PC-9 (cell line): ENCODE data around the gene S100A14.

Experiments
- EZH2 ChIP-seq: fragments of 200-600 bp; sonication (generic); IDR thresholded peaks from 2 replicates; pipeline ENCODE4 v1.8.0; 2017; ENCODE audit warnings: antibody characterized with exemption, low read depth
- TF ChIP-seq, protein P1 (sequence below): fragments of 200-600 bp; sonication (generic); conservative IDR thresholded peaks from 2 replicates; pipeline ENCODE4 v1.6.1; 2017; ENCODE audit warnings: mixed run types, antibody characterized with exemption, mild to moderate bottlenecking, moderate library complexity

DNA sequence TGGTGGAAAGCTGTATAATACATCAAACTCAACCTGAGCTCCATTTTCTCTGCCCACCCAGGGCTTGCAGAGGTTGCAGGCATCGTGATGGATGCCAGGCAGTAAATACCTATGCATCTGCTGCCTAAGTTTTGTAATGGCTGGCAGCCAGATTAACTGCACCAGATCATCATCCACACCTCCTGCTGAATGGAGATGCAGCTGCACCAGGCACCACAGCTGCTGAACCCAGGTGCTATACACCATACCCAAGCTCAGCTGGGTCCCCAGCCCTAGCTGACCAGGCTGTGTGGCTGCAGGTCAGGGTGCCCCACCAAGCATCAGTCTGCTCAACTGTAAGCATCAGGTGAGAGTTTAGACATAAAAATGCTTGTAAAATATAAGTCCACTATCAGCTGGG, 35.6 kb upstream of the S100A14 start:
- TF ChIP-seq, protein P1, sequence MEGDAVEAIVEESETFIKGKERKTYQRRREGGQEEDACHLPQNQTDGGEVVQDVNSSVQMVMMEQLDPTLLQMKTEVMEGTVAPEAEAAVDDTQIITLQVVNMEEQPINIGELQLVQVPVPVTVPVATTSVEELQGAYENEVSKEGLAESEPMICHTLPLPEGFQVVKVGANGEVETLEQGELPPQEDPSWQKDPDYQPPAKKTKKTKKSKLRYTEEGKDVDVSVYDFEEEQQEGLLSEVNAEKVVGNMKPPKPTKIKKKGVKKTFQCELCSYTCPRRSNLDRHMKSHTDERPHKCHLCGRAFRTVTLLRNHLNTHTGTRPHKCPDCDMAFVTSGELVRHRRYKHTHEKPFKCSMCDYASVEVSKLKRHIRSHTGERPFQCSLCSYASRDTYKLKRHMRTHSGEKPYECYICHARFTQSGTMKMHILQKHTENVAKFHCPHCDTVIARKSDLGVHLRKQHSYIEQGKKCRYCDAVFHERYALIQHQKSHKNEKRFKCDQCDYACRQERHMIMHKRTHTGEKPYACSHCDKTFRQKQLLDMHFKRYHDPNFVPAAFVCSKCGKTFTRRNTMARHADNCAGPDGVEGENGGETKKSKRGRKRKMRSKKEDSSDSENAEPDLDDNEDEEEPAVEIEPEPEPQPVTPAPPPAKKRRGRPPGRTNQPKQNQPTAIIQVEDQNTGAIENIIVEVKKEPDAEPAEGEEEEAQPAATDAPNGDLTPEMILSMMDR: no peak
- no peak for TF ChIP-seq EZH2
